GM23338 (cell line): Measurements from ENCODE around the gene ZNF318. TPM values are rescaled to one million over a fixed set of nuclear protein-coding genes. Genes with fewer than 3 reads are reported as not detected.

Experiments
- ATAC-seq: fragments of 200-7000 bp; cut with Tn5 transposase; 3 replicates; pipeline ENCODE4 v1.9.1; 2020
- DNase-seq: peaks from one replicate; pipeline ENCODE4 v3.0.0-alpha.2; 2015; ENCODE audit warnings: low spot score
- H2AFZ ChIP-seq: fragments of 200-600 bp; sonication (generic); 2 replicates; pipeline ENCODE4 v1.8.0; 2016; ENCODE audit warnings: antibody characterized with exemption, mild to moderate bottlenecking, moderate library complexity
- H3F3A ChIP-seq: fragments of 200-600 bp; sonication (generic); replicated peaks from 2 replicates; pipeline ENCODE4 v1.8.0; 2017; ENCODE audit warnings: antibody characterized with exemption, mixed run types, low read depth
- H3K27ac ChIP-seq: fragments of 200-600 bp; sonication (generic); 2 replicates; pipeline ENCODE4 v1.6.1; 2016; ENCODE audit warnings: low read depth
- H3K27me3 ChIP-seq: fragments of 200-600 bp; sonication (generic); 2 replicates; pipeline ENCODE4 v1.8.0; 2016; ENCODE audit warnings: mild to moderate bottlenecking, mixed run types, moderate library complexity; ENCODE audit not compliant: insufficient read depth
- H3K36me3 ChIP-seq: fragments of 200-600 bp; sonication (generic); 2 replicates; pipeline ENCODE4 v1.8.0; 2016; ENCODE audit warnings: mild to moderate bottlenecking; ENCODE audit not compliant: insufficient read depth
- H3K4me1 ChIP-seq: fragments of 200-600 bp; sonication (generic); 2 replicates; pipeline ENCODE4 v1.8.0; 2016; ENCODE audit warnings: mild to moderate bottlenecking, moderate library complexity; ENCODE audit not compliant: insufficient read depth
- H3K4me2 ChIP-seq: fragments of 200-600 bp; sonication (generic); 2 replicates; pipeline ENCODE4 v1.7.1; 2017; ENCODE audit warnings: mixed run types
- H3K4me3 ChIP-seq: fragments of 200-600 bp; sonication (generic); 2 replicates; pipeline ENCODE4 v1.6.1; 2016; ENCODE audit warnings: mixed run types
- H3K79me2 ChIP-seq: fragments of 200-600 bp; sonication (generic); replicated peaks from 2 replicates; pipeline ENCODE4 v1.8.0; 2017; ENCODE audit warnings: mild to moderate bottlenecking; ENCODE audit not compliant: insufficient read depth
- H3K9me2 ChIP-seq: fragments of 200-600 bp; sonication (generic); 2 replicates; pipeline ENCODE4 v1.8.0; 2017; ENCODE audit not compliant: insufficient read depth
- H4K20me1 ChIP-seq: fragments of 200-600 bp; sonication (generic); replicated peaks from 2 replicates; pipeline ENCODE4 v1.8.0; 2017; ENCODE audit warnings: mild to moderate bottlenecking; ENCODE audit not compliant: insufficient read depth
- H3K27ac Mint-ChIP-seq: 2 replicates; pipeline ENCODE4 v1.8.0; 2020; ENCODE audit warnings: inconsistent platforms, mild to moderate bottlenecking, moderate library complexity, mixed read lengths
- H3K27me3 Mint-ChIP-seq: 3 replicates; pipeline ENCODE4 v1.8.0; 2022; ENCODE audit warnings: low read depth, mild to moderate bottlenecking, moderate library complexity, mixed read lengths, inconsistent platforms; ENCODE audit not compliant: insufficient read depth, poor library complexity
- H3K36me3 Mint-ChIP-seq: 3 replicates; pipeline ENCODE4 v1.8.0; 2021; ENCODE audit warnings: low read depth, mild to moderate bottlenecking, inconsistent platforms, moderate library complexity, mixed read lengths
- H3K4me1 Mint-ChIP-seq: 3 replicates; pipeline ENCODE4 v1.8.0; 2020; ENCODE audit warnings: mild to moderate bottlenecking, inconsistent platforms, mixed read lengths
- H3K4me3 Mint-ChIP-seq: 3 replicates; pipeline ENCODE4 v1.8.0; 2021; ENCODE audit warnings: moderate library complexity, mild to moderate bottlenecking, inconsistent platforms, mixed read lengths
- H3K9me3 Mint-ChIP-seq: 3 replicates; pipeline ENCODE4 v1.8.0; 2020; ENCODE audit warnings: moderate library complexity, mild to moderate bottlenecking, inconsistent platforms, mixed read lengths
- CREB1 ChIP-seq: fragments of 250-450 bp; sonication (Bioruptor Pico); IDR thresholded peaks from 2 replicates; pipeline ENCODE4 v1.5.0; 2020; ENCODE audit warnings: low read depth, mild to moderate bottlenecking, moderate library complexity
- ETS1 ChIP-seq: IDR thresholded peaks from 2 replicates; pipeline ENCODE4 v1.6.1; 2016; ENCODE audit warnings: antibody characterized with exemption
- EZH2 ChIP-seq: fragments of 200-600 bp; sonication (generic); IDR thresholded peaks from one replicate; pipeline ENCODE4 v1.8.0; 2017; ENCODE audit warnings: antibody characterized with exemption, mild to moderate bottlenecking, low read depth; ENCODE audit not compliant: unreplicated experiment
- EZH2phosphoT487 ChIP-seq: fragments of 200-600 bp; sonication (generic); IDR thresholded peaks from one replicate; pipeline ENCODE4 v1.8.1; 2018; ENCODE audit warnings: antibody characterized with exemption; ENCODE audit not compliant: unreplicated experiment
- JUNB ChIP-seq: IDR thresholded peaks from one replicate; pipeline ENCODE4 v1.6.1; 2016; ENCODE audit warnings: antibody characterized with exemption; ENCODE audit not compliant: unreplicated experiment
- NANOG ChIP-seq: IDR thresholded peaks from 2 replicates; pipeline ENCODE4 v1.6.1; 2016; ENCODE audit warnings: antibody characterized with exemption, borderline replicate concordance
- POLR2AphosphoS5 ChIP-seq: IDR thresholded peaks from 2 replicates; pipeline ENCODE4 v1.6.1; 2016; ENCODE audit warnings: antibody characterized with exemption, low read depth
- REST ChIP-seq: IDR thresholded peaks from one replicate; pipeline ENCODE4 v1.6.1; 2018; ENCODE audit warnings: antibody characterized with exemption; ENCODE audit not compliant: unreplicated experiment
- STAT1 ChIP-seq: IDR thresholded peaks from one replicate; pipeline ENCODE4 v1.6.1; 2016; ENCODE audit warnings: antibody characterized with exemption; ENCODE audit not compliant: unreplicated experiment
- ZNF114 ChIP-seq: fragments of 250-450 bp; sonication (Bioruptor Pico); IDR thresholded peaks from 2 replicates; pipeline ENCODE4 v1.5.0; 2020; ENCODE audit warnings: mild to moderate bottlenecking, moderate library complexity
- ZNF331 ChIP-seq: fragments of 250-450 bp; sonication (Bioruptor Pico); IDR thresholded peaks from 2 replicates; pipeline ENCODE4 v1.5.0; 2020; ENCODE audit warnings: low read depth, mild to moderate bottlenecking, moderate library complexity
- polyA plus RNA-seq: library from polyadenylated mRNA; unstranded; fragments of >200 nt; fragmentation: Nextera tagmentation; extraction: Ambion mirVana; gene quantifications from 2 replicates; pipeline ENCODE4 v1.2.1, GENCODE V29; 2016
- total RNA-seq: library from RNA; depleted of rRNA; stranded (reverse); fragments of >200 nt; shearing (Covaris generic); gene quantifications from 2 replicates; pipeline ENCODE4 v1.2.3, GENCODE V29; 2014
- TF ChIP-seq, protein P1 (sequence below), 2 experiments: fragments of 200-600 bp in 1 of 2; sonication (generic) in 1 of 2; conservative IDR thresholded peaks; 2 replicates each; pipeline versions ENCODE4 v1.5.1 to v1.6.1; 2016 to 2017; ENCODE audit warnings: antibody characterized with exemption in 2 of 2, low read depth in 2 of 2, mild to moderate bottlenecking in 2 of 2, moderate library complexity in 1 of 2
- TF ChIP-seq, protein P2 (sequence below): fragments of 250-450 bp; sonication (Bioruptor Pico); IDR thresholded peaks from 2 replicates; pipeline ENCODE4 v1.5.0; 2020; ENCODE audit warnings: mild to moderate bottlenecking, moderate library complexity

ZNF318 gene
- total and polyA plus RNA-seq, 2 experiments from 2014 or later: 8.7 to 19.5 TPM

- ATAC-seq: no peak
- no peaks in the 10 kb centered on the region for H3K79me2 ChIP-seq
- no peaks in the 10 kb centered on the region for H4K20me1 ChIP-seq
- H3F3A ChIP-seq: no peaks in the 10 kb centered on the region
- no peaks in the 10 kb centered on the region for H3K36me3 ChIP-seq
- no peak overlapping the region for H3K4me2 ChIP-seq
- no peak for DNase-seq
- peaks cover 4% of the 10 kb centered on the region; the same call in 2 of the 3 replicates for H3K4me1 Mint-ChIP-seq
- no peak overlapping the region for H2AFZ ChIP-seq
- H3K4me1 ChIP-seq: no peaks in the 10 kb centered on the region
- H3K9me3 Mint-ChIP-seq: no peaks in the 10 kb centered on the region
- H3K27ac ChIP-seq: no peak overlapping the region
- no peak overlapping the region for H3K27ac Mint-ChIP-seq
- H3K27me3 Mint-ChIP-seq: peaks cover 6% of the 10 kb centered on the region
- TF ChIP-seq STAT1: no peak
- no peak for TF ChIP-seq JUNB
- no peak for TF ChIP-seq CREB1
- no peak for TF ChIP-seq REST
- no peak for TF ChIP-seq EZH2
- TF ChIP-seq ZNF114 (CRISPR knock-in tag): no peak
- no peak for TF ChIP-seq NANOG
- no peak for TF ChIP-seq ETS1
- TF ChIP-seq, protein P1, sequence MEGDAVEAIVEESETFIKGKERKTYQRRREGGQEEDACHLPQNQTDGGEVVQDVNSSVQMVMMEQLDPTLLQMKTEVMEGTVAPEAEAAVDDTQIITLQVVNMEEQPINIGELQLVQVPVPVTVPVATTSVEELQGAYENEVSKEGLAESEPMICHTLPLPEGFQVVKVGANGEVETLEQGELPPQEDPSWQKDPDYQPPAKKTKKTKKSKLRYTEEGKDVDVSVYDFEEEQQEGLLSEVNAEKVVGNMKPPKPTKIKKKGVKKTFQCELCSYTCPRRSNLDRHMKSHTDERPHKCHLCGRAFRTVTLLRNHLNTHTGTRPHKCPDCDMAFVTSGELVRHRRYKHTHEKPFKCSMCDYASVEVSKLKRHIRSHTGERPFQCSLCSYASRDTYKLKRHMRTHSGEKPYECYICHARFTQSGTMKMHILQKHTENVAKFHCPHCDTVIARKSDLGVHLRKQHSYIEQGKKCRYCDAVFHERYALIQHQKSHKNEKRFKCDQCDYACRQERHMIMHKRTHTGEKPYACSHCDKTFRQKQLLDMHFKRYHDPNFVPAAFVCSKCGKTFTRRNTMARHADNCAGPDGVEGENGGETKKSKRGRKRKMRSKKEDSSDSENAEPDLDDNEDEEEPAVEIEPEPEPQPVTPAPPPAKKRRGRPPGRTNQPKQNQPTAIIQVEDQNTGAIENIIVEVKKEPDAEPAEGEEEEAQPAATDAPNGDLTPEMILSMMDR (conservative IDR thresholded peaks at IDR 0.05; ENCODE audit: low read depth in 2 of 2): no peak
- TF ChIP-seq, protein P2, sequence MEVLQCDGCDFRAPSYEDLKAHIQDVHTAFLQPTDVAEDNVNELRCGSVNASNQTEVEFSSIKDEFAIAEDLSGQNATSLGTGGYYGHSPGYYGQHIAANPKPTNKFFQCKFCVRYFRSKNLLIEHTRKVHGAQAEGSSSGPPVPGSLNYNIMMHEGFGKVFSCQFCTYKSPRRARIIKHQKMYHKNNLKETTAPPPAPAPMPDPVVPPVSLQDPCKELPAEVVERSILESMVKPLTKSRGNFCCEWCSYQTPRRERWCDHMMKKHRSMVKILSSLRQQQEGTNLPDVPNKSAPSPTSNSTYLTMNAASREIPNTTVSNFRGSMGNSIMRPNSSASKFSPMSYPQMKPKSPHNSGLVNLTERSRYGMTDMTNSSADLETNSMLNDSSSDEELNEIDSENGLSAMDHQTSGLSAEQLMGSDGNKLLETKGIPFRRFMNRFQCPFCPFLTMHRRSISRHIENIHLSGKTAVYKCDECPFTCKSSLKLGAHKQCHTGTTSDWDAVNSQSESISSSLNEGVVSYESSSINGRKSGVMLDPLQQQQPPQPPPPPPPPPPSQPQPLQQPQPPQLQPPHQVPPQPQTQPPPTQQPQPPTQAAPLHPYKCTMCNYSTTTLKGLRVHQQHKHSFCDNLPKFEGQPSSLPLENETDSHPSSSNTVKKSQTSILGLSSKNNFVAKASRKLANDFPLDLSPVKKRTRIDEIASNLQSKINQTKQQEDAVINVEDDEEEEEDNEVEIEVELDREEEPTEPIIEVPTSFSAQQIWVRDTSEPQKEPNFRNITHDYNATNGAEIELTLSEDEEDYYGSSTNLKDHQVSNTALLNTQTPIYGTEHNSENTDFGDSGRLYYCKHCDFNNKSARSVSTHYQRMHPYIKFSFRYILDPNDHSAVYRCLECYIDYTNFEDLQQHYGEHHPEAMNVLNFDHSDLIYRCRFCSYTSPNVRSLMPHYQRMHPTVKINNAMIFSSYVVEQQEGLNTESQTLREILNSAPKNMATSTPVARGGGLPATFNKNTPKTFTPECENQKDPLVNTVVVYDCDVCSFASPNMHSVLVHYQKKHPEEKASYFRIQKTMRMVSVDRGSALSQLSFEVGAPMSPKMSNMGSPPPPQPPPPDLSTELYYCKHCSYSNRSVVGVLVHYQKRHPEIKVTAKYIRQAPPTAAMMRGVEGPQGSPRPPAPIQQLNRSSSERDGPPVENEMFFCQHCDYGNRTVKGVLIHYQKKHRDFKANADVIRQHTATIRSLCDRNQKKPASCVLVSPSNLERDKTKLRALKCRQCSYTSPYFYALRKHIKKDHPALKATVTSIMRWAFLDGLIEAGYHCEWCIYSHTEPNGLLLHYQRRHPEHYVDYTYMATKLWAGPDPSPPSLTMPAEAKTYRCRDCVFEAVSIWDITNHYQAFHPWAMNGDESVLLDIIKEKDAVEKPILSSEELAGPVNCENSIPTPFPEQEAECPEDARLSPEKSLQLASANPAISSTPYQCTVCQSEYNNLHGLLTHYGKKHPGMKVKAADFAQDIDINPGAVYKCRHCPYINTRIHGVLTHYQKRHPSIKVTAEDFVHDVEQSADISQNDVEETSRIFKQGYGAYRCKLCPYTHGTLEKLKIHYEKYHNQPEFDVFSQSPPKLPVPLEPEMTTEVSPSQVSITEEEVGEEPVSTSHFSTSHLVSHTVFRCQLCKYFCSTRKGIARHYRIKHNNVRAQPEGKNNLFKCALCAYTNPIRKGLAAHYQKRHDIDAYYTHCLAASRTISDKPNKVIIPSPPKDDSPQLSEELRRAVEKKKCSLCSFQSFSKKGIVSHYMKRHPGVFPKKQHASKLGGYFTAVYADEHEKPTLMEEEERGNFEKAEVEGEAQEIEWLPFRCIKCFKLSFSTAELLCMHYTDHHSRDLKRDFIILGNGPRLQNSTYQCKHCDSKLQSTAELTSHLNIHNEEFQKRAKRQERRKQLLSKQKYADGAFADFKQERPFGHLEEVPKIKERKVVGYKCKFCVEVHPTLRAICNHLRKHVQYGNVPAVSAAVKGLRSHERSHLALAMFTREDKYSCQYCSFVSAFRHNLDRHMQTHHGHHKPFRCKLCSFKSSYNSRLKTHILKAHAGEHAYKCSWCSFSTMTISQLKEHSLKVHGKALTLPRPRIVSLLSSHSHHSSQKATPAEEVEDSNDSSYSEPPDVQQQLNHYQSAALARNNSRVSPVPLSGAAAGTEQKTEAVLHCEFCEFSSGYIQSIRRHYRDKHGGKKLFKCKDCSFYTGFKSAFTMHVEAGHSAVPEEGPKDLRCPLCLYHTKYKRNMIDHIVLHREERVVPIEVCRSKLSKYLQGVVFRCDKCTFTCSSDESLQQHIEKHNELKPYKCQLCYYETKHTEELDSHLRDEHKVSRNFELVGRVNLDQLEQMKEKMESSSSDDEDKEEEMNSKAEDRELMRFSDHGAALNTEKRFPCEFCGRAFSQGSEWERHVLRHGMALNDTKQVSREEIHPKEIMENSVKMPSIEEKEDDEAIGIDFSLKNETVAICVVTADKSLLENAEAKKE (CRISPR knock-in tag): no peak
- TF ChIP-seq EZH2phosphoT487: no peak
- no peak for TF ChIP-seq ZNF331 (CRISPR knock-in tag)
- no peak for TF ChIP-seq POLR2AphosphoS5
- no peak overlapping the region for H3K4me3 ChIP-seq
- H3K27me3 ChIP-seq: no peaks in the 10 kb centered on the region
- H3K36me3 Mint-ChIP-seq: no peaks in the 10 kb centered on the region
- H3K9me2 ChIP-seq: peaks cover 8% of the 10 kb centered on the region; the same call in 1 of the 2 replicates
- H3K4me3 Mint-ChIP-seq: no peak overlapping the region
These were observed 72.5 kb downstream of the ZNF318 start for GRCh38 chr6:43296780-43297497.
